Hepatocyte (in vitro differentiated cells): ENCODE results near the gene TEAD1.

Experiments
- EZH2 ChIP-seq: fragments of 200-600 bp; sonication (generic); IDR thresholded peaks from 2 replicates; pipeline ENCODE4 v1.6.1; 2016; ENCODE audit warnings: antibody characterized with exemption, mild to moderate bottlenecking, borderline replicate concordance
- EZH2phosphoT487 ChIP-seq: fragments of 200-600 bp; sonication (generic); IDR thresholded peaks from one replicate; pipeline ENCODE4 v1.6.1; 2018; ENCODE audit warnings: antibody characterized with exemption, mild to moderate bottlenecking, low read depth, moderate library complexity; ENCODE audit not compliant: unreplicated experiment, severe bottlenecking
- TF ChIP-seq, protein P1 (sequence below): fragments of 200-600 bp; sonication (generic); IDR thresholded peaks from 2 replicates; pipeline ENCODE4 v1.5.1; 2016; ENCODE audit warnings: antibody characterized with exemption, mild to moderate bottlenecking; ENCODE audit not compliant: poor library complexity

DNA sequence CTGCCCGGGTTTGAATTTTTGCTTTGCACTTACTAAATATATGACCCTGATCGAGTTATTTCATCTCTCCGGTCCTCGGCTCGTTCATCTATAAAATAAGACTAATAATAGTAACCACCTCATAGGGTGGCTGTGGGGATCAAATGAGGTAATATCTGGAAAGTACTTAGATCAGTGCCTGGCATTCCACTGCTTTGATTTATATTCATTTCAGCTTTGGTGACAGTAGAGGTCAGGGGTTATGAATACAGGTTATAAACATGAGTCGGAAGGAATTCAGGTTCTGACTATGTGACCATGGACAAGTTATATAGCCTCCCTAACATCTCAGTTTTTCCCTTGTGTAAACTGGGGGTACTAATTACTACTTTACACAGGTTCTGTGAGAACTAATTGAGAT is 2.9 kb upstream of the TEAD1 start:
- TF ChIP-seq, protein P1, sequence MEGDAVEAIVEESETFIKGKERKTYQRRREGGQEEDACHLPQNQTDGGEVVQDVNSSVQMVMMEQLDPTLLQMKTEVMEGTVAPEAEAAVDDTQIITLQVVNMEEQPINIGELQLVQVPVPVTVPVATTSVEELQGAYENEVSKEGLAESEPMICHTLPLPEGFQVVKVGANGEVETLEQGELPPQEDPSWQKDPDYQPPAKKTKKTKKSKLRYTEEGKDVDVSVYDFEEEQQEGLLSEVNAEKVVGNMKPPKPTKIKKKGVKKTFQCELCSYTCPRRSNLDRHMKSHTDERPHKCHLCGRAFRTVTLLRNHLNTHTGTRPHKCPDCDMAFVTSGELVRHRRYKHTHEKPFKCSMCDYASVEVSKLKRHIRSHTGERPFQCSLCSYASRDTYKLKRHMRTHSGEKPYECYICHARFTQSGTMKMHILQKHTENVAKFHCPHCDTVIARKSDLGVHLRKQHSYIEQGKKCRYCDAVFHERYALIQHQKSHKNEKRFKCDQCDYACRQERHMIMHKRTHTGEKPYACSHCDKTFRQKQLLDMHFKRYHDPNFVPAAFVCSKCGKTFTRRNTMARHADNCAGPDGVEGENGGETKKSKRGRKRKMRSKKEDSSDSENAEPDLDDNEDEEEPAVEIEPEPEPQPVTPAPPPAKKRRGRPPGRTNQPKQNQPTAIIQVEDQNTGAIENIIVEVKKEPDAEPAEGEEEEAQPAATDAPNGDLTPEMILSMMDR: no peak
- TF ChIP-seq EZH2 (no peak), EZH2phosphoT487 (no peak)
